HG02623 (cell line): ENCODE measurements around the gene DEGS2.

ENCODE experiments used
- ATAC-seq: cut with Tn5 transposase; IDR thresholded peaks from one replicate; pipeline ENCODE4 v1.9.1; 2021; ENCODE audit warnings: moderate library complexity; ENCODE audit not compliant: unreplicated experiment

Gene DEGS2

DNA sequence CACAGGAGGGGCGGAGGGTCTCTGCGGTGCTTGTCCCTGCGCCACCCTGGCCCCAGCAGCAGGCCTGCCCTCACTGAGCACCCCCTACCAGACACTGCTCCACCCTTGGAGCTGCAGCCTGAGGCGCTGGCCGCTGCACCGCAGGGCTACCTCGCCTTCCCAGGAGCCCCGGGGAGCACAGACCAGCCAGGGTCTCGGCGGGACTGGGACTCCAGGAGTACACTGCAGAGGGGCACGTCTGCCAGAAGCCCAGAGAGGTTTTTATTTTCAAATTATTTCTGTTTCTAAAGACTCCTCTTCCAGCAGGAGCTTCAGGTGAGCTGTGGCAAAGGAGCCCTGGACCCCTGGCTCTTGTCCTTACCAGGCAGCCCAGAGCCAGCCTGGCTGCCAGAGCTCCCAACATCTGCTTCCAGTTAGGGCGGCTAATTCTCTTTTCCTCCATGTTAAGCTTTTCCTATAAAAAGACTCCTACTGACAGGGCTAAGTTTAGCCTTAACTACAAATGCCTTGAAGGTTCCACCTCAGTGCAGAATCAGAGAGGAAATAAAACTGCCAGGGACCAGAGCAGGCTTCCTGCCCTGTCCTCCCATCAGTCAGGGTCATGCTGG, 26.4 kb downstream of the DEGS2 start:
- ATAC-seq = no peak

DNA sequence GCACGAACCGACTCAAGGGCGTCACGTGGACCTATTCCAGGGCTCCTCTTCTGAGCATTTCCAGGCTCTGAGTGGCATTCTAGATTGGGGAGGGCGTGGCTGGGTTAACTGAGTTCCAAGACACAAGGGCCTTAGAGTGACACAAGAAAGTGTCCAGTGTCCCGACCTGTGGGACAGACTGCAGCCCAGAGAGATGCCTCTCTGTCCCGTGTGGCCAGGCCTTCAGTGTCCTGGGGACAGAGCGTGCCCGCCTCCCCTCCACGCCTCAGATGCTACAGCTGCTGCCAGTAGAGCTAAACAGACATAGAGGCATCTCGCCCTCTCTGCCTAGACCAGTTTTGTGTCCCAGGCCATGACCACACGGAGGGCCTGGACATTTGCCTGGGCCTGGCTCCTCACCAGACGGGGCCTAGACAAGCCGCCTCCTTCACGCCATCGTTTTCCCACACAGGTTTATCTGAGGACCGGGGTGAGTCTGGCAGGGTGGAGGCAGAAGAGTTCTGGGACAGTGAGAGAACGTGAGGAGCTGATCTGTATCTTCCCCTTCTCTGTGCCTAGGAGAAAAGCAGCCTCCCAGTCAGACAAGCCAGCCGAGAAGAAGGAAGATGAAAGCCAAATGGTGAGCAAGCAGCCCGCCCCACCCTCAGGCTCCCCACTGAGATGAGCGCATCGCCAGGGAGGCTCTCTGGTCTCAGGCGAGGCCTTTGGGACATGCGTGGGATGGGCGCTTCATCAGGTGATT, 27.1 kb downstream of the DEGS2 start:
- no peak for ATAC-seq

DNA sequence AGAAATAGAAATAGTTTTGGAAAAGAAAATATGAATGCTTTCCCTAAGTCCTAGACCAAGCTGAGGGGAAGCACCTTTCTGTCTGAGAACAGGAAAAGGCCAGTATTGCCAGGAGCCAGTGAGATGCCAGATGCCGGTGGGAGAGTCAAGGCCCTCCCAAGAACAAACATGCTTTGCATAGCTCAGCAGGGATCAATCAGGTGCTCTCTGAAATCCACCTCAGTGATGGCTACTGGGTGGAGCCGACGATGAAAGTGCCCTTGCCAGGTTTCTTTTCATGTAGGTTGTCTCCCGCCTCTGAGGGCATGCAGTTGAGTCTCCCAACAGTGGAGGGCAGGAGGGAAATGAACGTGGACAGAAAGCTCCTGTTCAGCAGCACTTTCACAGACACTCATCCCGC, 28.3 kb downstream of the DEGS2 start:
- no peak for ATAC-seq

DNA sequence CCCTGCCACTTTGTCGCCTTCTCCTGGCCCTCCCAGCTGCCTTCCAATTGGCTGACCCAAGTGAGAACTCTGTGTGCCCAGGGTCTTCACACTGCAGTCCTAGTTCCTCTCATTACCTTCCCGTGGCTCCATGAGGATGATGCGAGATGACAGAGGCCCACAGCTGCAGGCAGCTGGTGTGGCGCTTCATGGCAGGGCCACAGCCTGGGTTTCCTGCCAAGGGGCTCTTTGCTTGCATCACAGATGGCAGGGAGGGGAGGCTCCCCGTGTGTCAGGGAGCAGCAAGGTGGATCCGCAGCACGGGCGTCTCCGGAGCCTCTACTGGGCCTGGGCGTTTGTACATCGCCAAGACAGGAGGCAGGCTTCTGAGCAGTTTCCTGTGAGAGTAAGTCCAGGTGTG, 28.9 kb downstream of the DEGS2 start:
- ATAC-seq = no peak

DNA sequence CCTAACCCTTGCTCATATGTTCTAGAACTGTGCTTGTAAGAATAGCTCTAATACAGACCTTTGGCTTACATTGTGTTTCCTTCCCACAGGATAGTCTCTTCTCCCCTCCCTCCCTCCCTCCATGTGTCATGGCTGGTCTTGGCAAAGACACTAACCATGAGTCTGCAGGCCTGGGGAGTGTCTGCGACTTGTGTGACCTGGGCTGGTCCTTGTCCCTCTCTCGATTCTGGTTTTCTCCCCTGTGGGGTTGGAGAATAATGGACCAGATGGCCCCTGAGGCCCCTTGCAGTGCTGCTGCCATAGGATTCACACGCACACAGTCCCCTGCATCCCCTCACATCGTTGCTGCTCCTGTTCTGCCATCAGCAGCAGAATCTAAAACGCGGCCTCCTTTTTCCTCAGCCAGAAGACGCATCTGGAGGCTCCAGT, 30.3 kb downstream of the DEGS2 start:
- no peak for ATAC-seq

DNA sequence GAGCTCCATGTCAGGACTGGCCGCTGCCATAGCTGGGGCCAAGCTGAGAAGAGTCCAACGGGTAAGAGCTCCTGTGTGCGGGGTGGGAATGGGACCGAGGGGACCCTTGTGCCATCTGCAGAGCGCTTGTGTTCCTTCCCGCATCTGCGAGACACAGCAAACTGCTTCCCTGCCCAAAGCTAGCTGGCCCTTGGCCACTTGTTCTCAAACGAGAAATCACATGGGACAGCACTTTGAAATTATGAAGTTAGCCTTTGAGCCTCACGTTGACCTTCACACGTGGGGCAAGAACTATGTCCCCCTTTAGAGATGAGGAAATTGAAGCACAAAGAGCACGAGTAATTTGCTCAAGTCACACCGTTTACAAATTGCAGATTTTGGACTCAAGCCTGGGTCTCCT, 30.8 kb downstream of the DEGS2 start:
- no peak for ATAC-seq

DNA sequence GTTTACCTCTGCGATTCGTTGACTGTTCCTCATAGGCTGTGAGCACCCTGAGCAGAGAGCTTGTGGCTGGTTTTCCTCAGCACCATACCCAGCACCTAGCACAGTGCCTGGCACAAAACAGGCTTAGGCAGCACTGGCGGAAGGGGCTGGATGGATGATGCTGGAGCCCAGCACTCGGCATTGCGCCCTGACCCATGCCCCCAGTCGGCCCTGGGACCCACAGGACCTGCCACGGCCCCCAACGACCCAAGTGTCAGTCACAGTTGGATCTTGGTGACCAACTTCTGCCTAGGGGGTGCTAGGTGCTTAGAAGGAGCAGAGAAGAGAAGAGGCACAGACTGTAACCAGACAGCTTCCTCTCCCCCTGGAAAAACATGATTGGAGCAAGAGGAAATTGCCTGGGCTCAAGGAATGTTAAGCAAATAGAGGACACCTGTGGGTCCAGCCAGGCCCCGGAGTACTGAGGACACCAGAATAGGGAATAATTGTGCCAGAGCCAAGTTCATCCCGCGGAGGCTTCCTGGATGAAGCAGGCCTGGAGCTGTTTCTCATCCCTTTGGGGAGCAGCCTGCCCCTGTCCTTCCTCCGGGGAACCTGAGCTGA, 31.5 kb downstream of the DEGS2 start:
- ATAC-seq = no peak

DNA sequence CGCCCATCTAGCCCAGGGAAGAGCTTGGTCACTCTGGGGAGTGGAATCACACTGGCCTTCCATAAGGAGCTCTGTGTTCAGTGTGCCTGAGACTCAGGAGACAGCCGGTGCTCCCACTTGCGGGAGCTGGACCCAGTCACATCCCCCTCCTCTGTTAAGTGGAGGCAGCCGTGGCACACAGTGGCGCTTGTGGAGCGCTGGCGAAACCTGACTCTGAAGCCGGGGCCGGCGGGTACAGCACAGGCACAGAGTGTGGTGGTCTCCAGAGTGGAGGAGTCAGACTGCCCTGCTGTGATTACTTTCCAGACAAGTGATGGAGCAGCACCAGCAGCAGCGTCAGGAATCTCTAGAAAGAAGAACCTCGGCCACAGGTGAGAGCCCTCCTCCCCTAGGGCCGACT, 33.0 kb downstream of the DEGS2 start:
- no peak for ATAC-seq

DNA sequence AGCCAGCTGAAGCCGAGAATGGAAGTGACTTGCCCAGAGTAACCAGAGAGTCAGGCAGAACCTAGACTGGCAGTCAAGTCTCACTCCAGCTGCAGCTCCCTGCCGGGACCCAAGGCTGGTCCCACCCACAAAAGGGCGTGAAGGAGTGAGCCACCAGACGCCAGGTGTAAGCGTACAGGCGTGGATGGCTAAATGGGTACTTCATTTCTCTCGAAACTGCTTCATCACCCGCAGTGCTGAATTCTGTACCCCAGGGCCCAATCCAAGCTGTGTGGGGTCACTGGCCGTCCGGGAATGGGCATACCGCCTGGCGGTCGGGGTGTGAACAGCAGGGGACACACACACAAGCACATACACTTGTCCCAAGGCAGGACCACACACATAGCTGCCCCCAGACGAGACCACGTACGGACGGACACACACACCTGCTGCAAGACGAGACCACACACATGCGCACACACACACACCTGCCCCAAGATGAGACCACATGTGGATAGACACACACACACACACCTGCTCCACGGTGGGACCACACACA, 34.8 kb downstream of the DEGS2 start:
- no peak for ATAC-seq

DNA sequence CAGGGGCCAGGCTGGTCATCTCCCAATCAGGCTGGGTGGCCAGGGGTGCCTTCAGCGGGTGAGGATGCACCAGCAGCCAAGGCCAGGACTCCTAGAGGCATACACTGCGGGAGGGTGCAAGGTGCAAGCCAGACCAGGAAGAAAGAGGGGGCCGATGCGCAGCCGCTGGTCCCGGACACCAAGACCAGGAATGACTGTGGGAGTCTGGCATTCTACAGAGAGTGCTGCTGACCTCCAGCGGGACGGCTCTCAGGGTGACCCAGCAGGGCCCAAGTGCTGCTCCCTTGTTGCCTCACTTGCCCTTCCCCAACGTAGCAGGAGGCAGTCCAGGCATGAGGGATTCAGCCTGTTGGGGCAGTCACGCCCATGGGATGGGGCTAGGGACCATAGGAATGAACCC, 35.8 kb downstream of the DEGS2 start:
- ATAC-seq = no peak

DNA sequence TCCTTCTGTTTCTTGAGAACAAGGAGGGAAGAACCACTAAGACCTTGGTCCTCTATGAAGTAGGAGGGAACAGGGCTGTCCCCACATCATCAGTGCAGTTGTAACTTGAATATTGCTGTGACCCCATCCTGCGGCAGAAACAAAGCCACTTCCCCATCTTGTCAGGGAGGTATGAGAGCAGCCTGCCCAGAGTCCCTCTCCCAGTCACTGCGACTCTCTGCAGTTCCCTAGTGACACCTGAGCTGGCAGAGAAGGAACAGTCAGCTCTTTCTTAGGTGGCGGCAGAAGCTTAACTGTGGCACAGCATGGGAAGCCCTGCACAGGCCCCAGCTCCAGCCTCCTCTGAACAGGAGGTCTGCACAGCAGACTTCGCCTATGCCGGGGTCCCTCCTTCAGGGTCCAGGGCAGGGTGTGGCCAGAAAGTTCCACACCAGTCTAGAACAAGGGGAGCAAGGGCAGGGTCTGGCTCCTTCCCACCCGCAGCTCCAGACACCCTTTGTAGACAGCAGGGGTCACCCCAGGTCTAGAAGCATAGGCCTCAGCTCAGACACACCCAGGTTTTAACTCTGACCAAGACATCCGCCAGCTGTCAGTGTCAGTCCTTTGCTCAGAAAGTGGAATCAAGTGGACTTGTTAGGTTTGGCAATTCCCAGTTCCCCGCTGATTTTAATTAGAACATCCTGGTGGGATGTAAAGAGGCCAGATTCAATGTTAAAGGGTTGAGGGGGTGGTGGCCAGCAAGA, 36.8 kb downstream of the DEGS2 start:
- ATAC-seq = no peak

DNA sequence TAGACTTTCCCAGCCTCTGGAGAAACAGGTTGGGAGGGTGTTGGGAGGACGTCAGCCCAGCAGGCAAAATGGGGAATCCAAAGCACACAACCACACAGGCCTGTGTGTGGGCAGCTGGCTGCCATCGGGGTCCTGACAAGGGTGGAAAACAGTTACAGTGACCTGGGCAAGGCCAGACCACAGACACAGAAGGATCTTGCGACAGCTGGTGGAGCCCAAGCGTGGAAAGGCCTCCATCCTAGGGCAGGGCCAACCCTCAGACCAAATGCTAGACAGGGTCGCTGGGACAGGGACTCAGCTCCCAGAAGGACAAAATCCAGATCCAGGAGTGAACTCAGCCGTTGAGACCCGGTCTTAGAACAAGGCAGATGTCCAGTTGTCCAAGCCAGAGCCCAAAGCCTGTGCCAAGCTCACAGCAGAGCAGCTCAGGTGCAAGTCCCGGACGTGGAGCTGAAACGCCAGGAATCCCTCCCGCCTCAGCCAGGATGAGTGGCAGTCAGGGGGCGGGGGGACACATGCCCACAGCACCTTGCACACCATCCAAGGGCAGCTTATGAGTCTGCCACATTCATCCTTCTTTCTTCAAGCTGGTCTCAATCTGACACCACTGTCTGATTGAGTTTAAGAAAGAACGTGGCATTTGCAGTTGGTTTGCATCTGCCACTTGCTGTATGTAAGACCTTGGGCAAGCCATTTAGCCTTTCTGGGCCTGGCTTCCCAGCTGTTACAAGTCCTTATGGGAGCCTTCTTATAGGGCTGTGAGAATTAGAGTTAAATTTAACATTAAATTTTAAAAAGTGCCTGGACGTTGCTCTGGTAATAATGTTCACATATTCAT, 37.6 kb downstream of the DEGS2 start:
- ATAC-seq = no peak

DNA sequence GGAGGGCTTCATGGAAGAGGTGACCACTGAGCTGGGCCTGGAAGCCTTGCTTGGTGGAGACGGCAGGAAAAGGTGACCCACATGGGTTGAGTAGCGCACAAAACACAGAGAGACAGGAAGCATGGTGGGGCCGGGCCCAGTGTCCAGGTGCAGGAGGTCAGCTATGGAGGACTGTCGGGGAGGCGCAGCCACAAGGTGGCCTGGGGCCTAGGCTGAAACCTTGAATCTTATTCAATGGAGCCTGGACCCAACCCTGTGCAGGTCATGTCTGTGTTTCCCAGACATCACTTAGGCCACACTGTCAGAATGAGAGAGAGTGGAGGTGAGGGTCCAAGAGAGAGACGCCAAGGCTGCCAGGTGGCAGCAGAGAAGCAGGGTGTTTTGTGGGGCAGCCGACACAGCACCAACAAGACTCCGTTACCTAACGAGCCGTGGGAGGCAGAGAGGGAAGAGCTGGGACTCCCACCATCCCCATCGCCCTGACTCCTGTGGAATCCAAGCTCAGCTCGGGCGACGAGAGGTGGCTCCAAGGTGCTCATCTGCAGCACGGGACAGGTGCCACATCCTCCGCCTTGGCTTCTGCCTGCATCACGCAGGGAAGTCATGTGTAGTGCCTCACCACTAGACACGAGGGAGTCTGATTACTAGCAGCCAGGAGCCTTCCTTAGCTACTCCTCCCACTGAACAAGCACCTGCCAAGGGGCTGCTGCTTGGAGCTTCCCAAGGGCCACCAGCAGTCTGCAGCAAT, 38.7 kb downstream of the DEGS2 start:
- ATAC-seq = no peak

DNA sequence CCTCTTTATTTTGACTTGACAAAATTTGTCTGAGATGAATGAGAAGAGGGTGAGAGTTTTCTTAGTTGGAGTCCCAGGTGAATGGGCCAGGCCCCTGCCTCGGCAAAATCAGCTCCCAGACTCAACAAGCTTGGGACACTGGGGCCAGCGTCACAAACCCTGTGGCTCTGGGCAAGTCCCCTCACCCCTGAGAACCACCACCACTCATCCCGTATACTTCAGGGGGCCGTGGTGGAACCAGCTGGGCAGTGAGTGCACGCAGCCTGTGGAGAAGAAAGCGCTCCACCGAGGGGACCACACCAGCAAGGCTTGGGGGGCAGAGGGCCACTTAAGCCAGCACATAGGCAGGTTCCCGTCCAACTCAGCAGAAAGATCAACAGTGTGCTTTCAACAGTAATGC, 40.2 kb downstream of the DEGS2 start:
- no peak for ATAC-seq

DNA sequence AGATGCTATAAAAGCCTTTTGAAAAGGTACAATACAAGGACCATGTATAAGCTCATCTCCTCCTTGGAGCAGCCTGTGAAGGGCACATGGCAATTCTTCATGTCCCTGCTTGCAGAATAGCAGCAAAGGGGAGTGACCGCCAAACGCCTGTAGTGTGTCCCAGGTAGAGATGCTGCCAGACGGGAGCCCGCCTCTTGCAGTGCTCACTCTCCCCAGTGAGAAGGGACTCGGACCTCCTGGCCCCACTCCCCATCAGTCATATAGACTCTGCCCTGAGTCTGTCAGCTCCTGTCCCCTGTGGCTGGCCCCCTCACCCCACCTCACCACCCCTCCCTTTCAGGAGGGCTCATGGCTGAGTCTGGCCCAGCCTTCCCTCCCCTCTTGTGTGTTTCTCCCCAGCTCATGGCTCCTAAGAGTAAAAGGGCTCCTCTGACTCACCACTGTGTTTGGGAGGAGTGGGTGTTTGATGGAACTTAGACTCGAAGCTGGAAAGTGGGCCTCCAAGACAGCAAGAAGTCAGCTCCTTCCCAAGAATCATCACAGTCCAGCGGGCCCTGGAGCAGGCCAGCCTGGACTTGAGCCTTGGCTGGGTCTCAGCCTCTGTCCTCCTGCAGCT, 40.9 kb downstream of the DEGS2 start:
- no peak for ATAC-seq

DNA sequence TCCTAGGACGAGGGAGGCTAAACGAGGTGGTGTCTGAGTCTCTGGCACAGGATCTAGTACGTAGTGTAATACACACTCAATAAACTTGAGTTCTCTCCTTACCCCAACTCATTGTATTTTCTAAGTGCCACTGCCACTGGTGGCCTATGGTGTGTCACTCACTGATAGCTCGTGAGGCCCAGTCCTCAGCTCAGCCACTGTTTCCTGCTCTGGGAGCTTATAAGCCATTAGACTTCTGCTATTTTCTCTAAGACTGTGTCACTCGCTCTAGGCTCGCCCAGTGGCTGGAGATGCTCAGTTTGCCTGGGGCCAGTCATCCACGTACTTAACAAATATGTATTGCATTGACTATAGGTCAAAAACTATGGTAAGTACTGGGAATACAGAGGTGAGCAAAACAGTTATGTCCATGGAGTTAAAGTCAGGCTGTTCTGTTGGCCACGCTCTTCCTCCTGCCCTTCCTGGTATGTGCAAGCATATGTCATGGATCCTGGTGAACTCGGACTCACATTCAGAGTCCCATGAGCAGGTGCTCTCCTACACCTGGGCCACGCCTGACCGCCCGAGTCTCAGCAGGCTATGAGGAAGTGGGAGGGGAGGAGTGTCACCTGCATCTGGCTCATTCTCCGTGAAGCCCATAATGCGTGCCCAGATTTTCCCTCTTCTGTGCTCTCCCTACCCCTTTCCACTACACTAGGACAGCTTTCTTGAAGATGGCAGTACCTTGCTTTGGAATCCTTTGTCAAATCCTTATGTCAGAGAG, 41.6 kb downstream of the DEGS2 start:
- ATAC-seq = no peak

DNA sequence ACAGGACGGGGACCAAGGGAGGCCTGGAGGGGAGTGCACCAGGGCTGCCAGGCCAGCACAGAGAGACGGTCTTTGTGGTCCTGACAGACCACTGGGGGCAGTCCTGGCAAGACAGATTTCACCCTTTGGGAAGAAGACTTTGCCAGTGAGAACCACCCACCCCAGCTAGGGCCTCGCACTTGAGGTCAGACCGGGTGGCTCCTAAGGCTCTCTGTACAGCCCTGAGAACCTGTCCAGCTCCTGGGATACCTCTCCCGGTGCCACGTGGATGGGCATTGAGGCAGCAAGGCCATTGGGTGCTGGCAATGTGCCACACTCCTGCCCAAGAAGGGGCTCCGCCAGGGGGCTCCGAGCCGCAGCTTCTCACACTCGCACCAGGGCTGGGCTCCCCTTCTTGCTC, 42.4 kb downstream of the DEGS2 start:
- ATAC-seq = no peak

DNA sequence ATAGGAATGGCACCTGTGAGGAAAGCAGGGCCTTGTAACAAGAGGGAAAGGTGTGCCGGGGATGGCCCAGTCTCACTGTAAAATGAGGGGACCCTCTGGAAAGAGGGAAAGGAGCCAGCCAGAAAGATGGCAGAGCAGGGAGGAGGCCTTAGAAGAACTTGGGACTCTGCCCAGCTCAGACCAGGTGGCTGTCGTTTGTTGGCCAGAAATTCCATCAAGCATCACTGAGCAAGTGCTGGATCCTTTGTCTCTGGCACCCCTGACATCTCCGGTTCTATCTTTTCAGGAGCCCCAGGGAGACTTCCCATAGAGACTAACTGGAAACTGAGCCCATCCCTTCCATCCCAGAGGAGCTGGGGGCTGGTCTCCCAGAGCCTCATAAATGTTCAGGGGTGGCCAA, 43.3 kb downstream of the DEGS2 start:
- no peak for ATAC-seq

DNA sequence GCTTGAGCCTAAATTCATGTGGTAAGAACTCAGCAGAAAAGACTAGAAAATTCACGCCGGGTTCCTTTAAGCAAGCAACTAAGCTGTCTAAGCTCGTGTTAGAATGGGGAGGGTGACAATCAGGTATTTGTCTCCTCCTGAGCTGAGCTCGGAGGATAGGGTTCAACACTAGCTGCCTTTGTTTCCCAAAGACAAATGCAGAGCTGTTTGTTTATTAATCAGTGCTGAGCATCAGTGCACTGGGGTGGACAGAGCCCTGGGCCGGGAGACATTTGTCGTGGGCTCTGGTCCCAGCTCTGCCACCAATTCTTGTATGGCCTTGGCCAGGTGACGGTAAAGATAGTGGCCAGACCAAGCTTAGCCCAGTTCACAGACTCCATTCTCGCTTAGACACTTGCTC, 43.7 kb downstream of the DEGS2 start:
- no peak for ATAC-seq
